Measurements from ENCODE around the gene INPP5A.

- TF ChIP-seq POLR2A (IDR thresholded peaks at IDR 0.05; ENCODE audit: low read depth, low read length) (no peak), POLR2AphosphoS5 (IDR thresholded peaks at IDR 0.05; ENCODE audit: low read depth, low read length) (no peak), SPI1 (IDR thresholded peaks at IDR 0.05; ENCODE audit: low read depth, low read length) (no peak), TAF1 (IDR thresholded peaks at IDR 0.05; ENCODE audit: low read depth, low read length) (no peak), POU2F2 (IDR thresholded peaks at IDR 0.05; ENCODE audit: low read depth, low read length) (no peak), PAX5 (IDR thresholded peaks at IDR 0.05; ENCODE audit: insufficient read depth, low read length, severe bottlenecking) (no peak)
Observed at GRCh38 chr10:132517951-132518521, 19.6 kb upstream of the INPP5A start.
